HG03095 (cell line): ENCODE results near the gene CYP19A1.

ENCODE experiments used
- ATAC-seq: cut with Tn5 transposase; IDR thresholded peaks from one replicate; pipeline ENCODE4 v1.9.1; 2021; ENCODE audit warnings: moderate library complexity; ENCODE audit not compliant: unreplicated experiment

The CYP19A1 gene

GRCh38 chr15:51186891-51187290 lies 151.5 kb downstream of the CYP19A1 start:
- ATAC-seq = no peak

DNA sequence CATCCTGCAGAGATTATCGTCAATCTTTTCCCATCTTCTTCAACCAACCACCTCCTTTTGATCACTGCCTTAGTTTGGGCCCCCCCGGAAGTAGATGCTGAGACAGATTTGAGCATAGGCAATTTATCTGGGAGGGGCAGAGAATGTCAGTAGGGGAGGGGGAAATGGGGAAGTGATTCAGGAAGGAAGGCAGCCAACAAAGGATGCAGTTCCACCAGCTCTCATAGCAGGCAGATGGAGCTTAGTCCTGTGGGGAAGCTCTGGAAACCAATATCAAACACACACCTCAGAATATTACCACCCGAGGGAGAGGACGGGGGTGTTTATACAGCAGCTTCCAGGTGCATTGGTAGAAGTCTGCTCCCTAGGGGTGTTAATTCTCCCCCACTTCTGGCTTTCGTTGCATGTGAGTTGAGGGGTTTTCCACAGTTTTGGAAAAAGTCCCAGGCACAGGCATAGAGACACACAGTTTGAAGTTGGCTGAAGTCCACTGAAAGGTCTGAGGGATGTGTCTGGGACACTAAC lies 152.2 kb downstream of the CYP19A1 start:
- ATAC-seq = no peak

- no peak for ATAC-seq
Observed at GRCh38 chr15:51185213-51186159, 152.9 kb downstream of the CYP19A1 start.

GRCh38 chr15:51184627-51185026 lies 153.8 kb downstream of the CYP19A1 start:
- no peak for ATAC-seq

GRCh38 chr15:51183076-51183475 lies 155.3 kb downstream of the CYP19A1 start:
- ATAC-seq = no peak

- no peak for ATAC-seq
Observed at GRCh38 chr15:51181905-51182304, 156.5 kb downstream of the CYP19A1 start.

- no peak for ATAC-seq
Observed at GRCh38 chr15:51181221-51181620, 157.2 kb downstream of the CYP19A1 start.

DNA sequence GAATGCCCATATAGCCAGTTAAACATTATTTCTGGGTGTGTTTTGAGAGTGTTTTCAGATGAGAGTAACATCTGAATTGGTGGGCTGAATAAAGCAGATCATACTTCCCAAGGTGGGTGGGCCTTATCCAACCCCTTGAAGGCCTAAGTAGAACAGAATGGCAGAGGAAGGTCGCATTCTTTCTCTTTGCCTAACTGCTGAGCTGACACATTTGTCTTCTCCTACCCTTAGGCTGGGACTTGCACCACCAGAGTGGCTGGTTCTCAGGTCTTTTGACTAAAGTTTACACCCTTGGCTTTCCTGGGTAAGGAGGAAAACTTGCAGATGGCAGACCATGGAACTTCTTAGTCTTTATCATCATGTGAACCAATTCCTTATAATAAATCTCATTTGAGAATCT lies 157.9 kb downstream of the CYP19A1 start:
- ATAC-seq = no peak

- no peak for ATAC-seq
Observed at GRCh38 chr15:51180011-51180410, 158.4 kb downstream of the CYP19A1 start.

- ATAC-seq = no peak
Observed at GRCh38 chr15:51172193-51172592, 166.2 kb downstream of the CYP19A1 start.

DNA sequence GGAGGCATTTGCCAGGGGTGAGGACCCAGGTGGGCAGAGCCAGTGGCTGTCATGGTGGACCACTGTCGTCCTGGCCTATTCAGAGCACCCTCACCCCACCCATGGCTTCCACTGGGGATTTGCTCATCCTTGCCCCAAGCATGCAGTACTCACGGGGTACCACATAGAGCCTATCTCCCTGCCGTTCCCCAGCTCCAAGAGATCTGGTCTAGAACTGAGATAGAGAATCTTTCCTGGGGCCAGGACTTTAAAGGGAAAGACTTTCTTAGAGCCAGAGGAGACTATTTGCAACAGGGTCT lies 166.8 kb downstream of the CYP19A1 start:
- no peak for ATAC-seq

DNA sequence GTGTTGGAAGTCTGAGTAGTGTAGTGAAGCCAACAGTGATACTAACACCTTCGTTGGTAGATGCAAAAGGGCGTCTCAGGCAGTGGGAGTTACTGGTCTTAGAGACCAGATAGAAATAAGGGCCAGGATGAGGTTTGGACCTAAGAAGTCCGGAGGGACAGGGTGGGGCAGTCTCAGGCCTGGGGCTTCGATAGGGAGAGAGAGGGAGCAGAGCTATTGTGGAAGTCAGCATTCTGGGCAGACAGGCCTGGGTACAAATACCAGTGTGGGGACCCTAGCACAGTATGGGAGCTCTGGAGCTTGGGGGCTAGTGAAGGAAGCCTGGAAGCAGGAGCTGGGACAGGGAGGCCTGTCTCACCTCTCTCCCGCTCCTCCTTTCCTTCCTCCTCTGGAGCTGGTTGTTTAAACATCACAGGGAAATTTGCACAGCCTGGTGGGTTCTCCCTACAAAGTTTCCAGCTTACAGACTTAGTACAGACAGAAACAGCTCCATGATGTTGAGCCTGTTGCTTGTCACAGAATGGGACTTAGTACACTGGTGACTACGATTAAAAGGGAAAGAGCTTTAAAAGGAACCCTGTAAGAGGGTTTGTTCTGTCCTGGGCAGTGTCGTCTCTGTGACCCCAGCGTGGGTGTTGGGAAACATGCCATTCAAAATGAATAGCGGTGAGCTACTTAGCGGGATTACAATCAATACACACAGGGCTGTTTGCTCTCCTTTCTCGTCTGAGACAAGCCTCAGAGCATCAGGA lies 167.3 kb downstream of the CYP19A1 start:
- no peak for ATAC-seq

DNA sequence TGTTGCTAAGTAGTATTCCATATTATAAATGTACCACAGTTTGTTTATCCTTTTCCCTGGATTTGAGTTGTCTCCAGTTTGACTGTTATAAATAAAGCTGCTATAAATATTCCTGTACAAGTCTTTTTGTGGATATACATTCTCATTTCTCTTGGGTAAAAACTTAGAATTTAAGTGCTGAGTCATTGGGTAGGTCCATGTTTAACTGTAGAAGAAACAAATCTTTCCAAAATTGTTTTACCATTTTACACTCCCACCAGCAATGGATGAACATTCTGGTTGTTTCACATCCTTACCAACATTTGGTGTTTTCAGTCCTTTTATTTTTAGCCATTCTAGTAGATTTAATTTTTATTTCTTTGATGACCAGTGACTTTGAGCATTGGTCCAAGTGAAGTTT lies 169.7 kb downstream of the CYP19A1 start:
- ATAC-seq = no peak

DNA sequence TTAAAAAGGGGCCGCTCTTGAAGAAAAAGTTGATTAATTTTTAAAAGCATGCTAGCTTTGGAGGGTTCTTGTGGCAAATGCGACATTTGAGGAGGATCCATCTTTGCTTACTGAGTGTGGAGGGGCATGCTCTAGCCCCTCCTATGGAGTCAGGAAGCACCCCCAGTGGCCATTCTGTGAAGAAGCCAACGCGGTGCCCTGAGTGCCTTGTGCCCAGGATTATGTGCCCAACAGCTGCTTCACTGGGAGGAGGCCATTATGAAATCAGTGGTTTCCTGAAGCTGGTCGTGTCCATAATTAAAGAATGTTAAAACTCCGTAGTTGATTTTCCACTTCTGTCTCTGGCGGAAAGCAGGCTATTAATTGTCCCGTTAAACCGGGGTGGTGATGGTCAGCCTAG lies 174.6 kb downstream of the CYP19A1 start:
- ATAC-seq = no peak

GRCh38 chr15:51162865-51163762 lies 175.3 kb downstream of the CYP19A1 start:
- peak; percentile 72 for ATAC-seq

GRCh38 chr15:51161491-51162220 lies 176.7 kb downstream of the CYP19A1 start:
- ATAC-seq = no peak

GRCh38 chr15:51160484-51160883 lies 177.9 kb downstream of the CYP19A1 start:
- ATAC-seq = no peak
